Measurements from ENCODE around the gene GIMAP7.
"Not testable (repeated sequence)": the region's sequence is repeated elsewhere in the genome, so short reads cannot be mapped to it uniquely, and the experiment has no call there.

The GIMAP7 gene

DNA sequence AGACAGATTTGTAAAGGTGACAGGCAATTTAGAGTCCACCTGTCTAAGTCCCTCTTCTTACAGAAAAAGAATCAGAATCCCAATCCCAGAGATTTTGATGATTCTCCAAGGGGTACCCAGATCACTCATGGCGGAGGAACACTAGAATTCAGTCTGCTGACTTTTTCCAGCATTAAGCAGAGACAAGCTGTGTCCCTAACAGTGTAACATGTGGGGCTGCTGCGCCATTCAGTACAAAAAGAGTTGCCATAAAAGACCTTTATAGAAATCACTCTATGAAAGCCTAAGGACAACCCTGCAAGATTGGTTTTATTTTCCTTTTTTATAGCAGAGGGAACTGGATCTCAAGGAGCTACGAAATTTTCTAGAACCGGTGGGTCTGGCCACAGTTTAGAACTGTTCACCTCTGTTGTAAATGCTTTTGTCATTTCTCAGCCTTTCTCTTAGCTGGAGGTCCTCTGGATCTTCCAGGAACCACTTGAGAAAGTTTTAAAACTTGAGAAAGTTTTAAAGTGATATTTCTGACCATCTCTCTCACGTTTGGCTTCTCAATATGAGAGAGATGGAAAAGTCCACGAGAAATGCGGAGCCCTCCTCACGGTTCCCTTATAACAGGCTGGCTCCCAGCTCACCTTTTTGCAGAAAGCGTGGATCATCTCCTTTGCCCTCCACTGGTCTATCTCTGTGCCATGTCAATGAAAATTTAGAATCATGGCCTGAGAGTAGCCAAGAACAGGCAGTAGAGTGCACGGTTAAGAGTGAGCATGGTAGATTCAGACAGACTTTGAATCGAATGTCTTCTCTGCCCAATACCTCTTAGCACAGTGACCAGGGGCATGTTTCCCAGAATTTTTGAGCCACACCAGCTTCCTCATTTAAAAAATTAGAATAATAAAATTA, 826 bp downstream of the GIMAP7 start:
- no peak for DNase-seq

DNA sequence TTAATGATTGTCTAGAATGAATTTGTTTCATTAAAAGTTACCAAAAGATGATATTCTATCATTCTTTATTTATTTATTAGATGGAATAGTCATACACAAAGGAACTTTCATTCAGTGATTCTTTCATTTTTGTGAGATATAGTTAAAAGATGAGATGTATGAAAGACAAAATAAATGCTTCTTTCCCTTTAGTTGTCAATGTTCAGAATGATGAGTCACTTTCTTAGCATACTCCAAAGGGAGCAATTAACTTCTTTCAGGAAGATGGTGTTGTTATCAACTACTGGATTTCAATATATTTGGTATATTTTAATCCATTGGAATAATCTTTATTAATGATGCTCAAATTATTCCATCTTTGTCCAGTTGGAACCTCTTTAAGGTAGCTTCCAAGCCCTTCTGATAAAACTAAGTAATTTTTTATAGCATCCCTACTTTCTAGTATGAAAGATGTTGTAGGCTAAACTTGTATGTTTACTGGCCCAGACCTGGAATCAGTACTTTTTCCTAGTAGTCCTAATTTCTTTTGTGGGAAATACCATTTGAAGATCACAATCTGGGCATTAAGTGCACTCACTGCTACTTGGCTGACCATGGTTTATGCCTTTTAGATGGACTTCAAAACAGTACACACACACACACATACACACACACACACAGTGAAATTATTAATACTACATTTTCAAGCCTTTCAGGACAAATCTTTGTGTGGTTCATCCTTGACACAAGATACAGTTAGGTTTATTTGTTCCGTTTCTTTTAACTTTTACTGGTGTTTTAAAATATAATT, 2.5 kb downstream of the GIMAP7 start:
- no peak for DNase-seq

DNA sequence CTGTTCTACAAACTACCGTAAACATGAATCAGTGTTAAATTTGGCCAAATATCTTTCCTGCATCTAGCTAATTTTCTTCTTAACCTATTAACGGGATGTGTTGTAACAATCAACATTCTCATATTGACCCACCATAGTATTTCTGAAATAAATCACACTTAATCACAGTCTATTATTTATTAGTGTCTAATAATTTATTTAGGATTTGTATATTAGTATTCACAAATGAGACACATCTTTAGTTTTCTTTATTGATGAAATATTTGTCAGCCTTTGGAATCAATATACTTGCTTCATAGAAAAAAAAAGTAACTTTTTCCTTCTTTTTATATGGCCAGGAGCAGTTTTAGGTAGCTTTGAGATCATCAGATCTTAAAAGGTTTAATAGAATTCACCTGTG, 4.6 kb downstream of the GIMAP7 start:
- no peak for DNase-seq

DNA sequence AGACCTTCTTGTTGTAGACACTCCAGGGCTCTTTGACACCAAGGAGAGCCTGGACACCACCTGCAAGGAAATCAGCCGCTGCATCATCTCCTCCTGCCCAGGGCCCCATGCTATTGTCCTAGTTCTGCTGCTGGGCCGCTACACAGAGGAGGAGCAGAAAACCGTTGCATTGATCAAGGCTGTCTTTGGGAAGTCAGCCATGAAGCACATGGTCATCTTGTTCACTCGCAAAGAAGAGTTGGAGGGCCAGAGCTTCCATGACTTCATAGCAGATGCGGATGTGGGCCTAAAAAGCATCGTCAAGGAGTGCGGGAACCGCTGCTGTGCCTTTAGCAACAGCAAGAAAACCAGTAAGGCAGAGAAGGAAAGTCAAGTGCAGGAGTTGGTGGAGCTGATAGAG, 5.5 kb downstream of the GIMAP7 start:
- DNase-seq = no peak

DNA sequence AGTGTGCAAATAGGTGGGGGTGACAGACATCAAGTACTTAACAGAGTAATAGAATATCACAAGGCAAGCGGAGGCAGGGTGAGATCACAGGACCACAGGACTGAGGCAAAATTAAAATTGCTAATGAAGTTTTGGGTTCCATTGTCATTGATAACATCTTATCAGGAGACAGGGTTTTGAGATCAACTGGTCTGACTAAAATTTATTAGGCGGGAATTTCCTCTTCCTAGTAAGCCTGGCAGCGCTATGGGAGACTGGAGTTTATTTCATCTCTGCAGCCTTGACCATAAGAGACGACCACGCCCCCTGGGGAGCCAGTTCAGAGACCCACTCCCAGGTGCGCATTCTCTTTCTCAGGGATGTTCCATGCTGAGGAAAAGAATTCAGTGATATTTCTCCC, 8.3 kb downstream of the GIMAP7 start:
- DNase-seq = not testable (repeated sequence)

DNA sequence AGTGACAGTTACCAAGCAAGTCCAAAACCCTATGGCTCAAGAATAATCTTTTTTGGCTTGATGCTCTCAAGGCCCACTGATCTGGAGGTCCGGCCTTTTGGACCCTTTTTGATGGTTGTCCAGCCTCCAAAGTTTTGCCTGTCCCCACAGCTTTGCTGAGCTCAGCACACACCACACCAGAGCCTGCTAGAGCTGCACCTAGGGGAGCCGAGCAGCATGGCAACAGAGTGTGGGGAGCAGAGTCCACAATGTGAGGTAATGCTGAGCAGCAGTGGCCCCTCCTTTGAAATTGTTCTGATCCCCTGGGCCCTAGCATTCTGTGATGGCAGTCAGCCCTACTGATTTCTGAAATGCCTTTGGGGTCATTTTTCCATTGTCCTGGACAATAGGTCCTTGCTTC, 9.3 kb downstream of the GIMAP7 start:
- DNase-seq = peak; percentile 1

DNA sequence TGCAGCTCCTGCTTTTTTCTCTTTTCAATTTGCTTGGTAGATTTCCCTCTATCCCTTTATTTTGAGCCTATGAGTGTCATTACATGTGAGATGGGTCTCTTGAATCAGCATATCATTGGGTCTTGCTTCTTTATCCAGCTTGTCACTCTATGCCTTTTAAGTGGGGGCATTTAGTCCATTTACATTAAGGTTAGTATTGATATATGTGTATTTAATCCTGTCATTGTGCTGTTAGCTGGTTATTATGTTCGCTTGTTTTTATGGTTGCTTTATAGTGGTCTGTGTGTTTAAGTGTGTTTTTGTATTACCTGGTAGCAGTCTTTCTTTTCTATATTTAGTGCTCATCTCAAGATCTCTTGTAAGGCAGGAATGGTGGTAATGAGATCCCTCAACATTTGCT, 17.0 kb downstream of the GIMAP7 start:
- DNase-seq = no peak

DNA sequence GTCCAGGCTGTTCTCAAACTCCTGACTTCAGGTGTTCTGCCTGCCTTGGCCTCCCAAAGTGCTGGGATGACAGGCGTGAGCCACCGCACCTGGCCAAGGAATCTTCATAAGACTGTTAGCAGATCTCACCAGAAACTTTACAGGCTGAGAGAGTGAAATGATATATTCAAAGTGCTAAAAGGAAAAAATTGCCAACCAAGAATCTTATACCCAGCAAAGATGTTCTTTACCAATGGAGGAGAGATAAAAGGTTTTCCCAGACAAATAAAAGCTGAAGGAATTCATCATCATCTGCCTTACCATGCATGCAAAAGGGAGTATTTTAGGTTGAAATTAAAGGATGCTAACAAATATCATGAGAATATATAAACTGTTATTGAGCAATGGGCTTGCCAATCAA, 23.6 kb downstream of the GIMAP7 start:
- DNase-seq = peak; percentile 1

DNA sequence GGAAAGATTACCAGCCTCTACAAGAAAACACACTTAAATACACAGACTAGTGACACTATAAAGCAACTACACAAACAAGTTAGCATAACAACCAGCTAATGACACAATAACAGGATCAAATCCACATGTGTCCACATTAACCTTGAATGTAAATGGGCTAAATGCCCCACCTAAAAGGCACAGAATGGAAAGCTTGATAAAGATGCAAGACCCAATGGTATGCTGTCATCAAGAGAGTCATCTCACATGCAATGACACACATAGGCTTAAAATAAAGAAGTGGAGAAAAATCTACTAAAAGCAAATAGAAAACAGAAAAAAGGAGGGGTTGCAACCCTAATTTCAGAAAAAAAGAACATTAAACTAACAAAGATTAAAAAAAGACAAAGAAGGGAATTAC, 38.5 kb downstream of the GIMAP7 start:
- no peak for DNase-seq

DNA sequence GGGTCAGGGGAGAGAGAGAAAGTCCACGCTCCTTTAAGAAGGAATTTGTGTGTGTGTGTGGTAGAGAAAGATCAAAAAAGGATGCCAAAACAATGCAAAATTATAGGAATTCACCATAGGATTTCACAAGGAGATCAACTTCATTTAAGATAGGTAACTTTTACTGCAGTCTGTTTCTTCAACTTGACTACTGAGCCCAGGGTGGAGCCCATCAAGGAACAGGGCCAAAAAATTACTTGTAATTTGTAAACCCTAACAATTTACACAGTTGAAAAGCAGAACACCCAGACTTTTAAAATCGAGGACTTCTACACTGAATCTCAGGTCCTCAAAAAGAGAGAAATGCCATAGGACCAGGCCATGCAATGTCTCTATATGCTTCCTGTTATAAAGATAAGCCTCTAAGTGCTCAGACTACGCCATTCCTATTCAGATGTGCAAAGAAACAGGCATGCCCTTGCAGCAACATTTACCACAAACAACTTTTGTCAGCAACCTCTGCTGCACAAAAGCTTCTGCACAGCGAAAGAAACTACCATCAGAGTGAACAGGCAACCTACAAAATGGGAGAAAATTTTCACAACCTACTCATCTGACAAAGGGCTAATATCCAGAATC, 42.0 kb downstream of the GIMAP7 start:
- DNase-seq = no peak

DNA sequence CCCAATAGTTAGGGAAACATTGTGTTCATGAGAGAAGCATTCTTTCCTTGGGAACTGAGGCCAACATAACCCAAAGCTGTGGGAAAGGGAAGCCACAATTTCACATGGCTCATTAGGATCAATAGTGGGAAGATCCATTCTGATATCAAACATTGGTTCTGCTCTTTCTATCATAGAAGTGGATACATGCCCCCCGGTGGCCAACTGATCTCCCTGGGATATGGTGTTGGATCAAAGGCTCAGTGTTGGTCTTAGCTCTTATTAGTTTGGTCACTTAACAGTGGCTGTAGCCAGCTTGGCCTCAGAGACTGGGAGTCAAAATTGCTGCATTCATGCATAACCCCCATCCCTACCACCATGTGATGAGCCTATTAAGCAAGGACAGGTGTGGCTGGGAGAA, 45.8 kb downstream of the GIMAP7 start:
- no peak for DNase-seq

DNA sequence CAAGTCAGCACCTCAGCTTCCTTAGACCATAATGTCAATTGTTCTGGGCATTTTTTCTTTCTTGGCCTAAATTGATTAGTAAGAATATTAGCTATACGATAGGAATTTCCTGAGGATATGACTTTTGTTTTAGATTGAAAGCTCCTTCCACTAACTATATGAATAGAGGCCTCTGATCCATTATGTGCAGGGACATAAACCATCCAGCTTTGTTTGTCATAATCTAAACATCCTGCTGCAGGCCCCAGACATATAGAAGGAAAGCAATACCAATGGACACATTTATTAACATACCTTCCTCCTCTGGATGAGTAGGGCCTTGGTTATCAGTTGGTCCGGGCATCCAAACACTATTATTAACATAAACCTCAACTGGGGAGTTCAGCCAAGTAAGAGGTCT, 48.2 kb downstream of the GIMAP7 start:
- DNase-seq = no peak

DNA sequence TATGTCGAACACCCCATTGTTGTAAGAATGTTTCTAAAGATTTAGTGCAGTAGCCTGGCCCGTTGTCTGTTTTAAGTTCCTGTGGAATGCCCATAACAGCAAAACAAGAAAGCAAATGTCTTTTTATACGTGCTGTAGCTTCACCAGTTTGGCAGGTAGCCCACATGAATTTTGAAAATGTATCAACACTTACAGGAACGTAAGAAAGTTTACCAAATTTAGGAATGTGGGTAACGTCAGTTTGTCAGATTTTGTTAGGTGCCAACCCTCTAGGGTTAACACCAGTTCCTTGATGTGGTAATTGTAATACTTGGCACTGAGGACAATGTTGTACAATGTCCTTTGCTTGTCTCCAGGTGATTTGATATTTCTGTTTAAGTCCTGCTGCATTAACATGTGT, 49.3 kb downstream of the GIMAP7 start:
- no peak for DNase-seq

DNA sequence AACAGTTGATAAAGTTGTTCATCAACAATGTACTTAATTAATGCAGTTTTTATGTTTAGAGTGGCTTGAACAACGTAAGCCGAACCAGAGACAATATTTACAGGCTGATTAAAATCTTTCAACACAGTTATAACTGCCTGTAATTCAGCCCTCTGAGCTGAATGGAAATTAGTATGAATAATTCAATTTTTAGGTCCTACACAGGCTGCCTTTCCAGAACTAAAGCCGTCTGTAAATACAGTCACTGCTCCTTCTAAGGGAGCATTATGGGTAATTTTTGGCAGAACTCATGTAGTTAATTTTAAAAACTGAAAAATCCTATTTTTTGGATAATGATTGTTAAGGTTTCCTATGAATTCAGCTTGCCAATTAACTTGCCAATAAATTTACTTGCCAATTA, 49.9 kb downstream of the GIMAP7 start:
- no peak for DNase-seq

DNA sequence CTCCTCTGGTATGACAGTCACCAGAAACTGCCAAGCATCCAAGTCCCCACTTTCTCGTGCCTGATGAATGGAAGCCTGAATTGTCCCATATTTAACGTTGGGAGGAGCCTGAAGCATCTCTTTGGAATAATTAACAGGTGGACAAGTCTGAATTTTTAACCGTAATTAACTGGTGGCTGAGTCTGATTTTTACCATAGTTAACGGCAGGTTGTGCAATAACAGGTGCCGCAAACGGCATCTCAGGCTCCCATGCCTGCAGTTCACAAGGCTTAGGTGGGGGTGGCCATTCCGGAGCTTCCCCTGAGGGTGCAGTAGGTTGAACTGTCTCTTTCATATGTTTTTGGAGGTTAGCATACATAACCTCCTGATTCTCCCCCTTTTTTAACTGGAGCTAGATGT, 50.6 kb downstream of the GIMAP7 start:
- no peak for DNase-seq

DNA sequence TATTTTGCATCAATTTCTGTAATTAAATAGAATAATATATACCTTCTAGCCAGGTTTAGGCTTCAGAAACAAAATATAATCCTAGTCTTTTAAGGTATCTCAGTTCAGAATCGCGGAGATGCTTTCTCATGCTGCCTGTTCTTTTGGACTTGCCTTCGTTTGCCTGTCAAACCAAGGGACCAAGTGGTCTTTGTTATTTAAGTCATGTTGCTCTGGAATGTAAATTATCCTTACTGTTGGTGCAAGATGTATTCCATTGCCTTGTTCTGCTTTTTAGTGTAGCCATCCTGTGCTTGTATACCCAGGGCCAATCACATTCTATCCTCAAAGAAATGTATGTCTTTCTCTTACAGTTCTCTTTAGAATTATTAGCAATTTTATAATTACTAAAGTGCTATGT, 51.5 kb downstream of the GIMAP7 start:
- no peak for DNase-seq

DNA sequence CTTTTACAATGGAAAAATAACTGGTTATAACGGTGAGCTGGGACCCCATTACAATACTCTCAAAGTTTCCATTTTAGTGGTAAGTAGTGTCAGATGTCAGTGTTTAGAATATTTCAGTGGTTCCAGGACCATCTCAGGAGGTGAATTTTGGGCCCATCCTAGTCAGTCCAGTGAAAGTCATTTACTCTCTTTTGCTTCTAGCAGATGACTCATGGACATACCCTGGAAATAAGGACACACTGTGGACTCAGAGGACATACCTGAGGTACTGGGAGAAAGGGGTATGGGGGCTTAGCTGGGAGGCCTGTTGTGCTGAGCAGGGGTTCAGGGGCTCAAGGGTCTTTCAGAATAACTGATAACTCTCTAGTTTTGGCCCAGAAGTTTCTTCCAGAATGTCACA, 51.9 kb downstream of the GIMAP7 start:
- no peak for DNase-seq

DNA sequence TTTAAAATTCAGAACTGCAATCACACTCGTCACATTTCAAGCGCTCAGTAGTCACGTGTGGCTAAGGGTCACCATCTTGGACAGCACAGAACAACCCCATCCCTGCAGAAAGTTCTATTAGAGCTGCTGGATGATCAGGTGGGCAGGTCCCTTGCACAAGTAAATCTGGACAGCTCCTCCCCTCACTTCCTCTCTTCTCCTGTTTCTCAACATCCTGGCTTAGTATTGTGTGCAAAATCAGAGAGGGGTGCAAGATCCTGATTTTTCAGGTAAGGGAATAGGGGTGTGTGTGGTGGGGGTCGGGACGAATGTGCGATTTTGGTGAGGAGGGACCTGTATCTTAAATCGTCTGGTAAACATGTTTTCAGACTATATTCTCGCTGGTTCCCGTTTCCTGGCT, 52.5 kb downstream of the GIMAP7 start, which contains the start of gene GIMAP4:
TSS of gene GIMAP4 (plus strand) at position 222 of the 400 bp plus-strand sequence. CDS start 2,512 bp downstream, outside the sequence.
- no peak for DNase-seq

DNA sequence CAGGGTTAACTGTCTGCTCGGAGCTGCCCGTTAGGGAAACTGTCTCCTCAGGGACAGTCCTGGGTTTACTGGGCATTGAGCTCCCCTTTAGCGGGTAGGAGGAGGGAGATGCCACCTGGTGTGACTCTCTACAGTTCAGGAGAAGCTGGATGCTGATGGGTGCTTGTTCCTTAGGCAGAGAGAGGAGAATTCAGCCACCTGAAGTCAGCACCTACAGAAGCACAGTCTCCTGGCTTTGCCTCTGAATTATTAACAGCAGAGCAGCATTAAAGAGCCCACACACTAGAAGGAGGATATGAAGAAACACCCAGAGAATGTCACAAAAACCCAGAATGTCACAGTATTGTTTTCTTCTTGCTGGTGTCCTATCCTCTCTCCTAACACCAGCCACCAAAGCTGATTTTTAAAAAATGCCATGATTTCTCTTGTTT, 53.2 kb downstream of the GIMAP7 start:
- no peak for DNase-seq

DNA sequence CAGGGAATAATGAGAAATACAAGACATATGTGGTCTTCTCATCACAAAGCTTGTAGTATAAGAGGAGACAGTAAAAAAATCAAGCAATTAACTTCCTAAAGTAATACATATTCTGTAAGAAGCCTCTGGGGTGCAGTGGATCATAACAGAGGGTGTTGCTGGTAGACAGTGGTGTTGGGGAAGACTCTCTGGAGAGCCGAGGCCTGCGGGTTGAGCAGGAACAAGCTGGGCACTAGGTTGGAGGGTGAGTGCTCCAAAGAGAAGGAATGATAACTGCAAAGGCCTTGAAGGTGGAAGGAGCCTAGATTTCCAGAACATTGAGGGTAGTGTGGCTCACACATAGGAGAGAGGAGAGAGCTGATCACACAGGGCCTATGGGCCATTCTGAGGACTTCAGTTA, 54.0 kb downstream of the GIMAP7 start:
- no peak for DNase-seq

DNA sequence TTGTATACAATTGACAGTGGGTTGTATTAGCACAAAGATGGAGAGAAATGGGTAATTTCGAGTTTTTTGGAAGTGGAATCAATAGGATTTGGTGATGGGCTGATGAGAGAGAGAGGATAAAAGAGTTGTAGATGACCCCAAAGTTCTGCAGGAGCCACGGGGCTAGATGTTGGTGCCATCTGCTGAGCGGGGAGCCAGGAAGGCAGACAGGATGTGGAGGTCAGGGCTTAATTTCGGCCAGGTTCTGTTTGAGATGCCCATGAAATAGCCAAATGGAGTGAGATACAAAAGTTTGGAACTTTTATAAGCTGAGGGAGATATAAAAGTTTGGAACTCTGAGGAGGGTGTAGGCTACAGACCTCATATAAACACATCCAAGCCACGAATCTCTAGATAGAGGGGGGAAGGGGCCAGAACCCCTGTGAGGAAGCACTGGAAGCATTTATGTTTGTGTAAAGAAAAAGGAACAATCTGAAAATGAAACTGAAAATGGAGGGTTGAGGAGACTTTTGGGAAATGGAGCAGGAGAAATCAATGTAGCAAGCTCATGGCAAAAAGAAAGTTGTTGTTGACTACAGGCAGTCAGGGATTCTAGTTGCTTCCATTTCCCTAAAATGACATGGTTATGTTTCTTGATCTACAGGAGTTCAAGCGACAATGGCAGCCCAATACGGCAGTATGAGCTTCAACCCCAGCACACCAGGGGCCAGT, 54.7 kb downstream of the GIMAP7 start:
- DNase-seq = no peak

All from eye (tissue), 1 donor.